Adrenal gland (tissue), 12 donors: Measurements from ENCODE around the gene F5. TPM values are rescaled to one million over a fixed set of nuclear protein-coding genes. Genes with fewer than 3 reads are reported as not detected.

Experiments used
- DNase-seq, 7 donors: peaks; one replicate each; pipeline ENCODE4 v3.0.0-alpha.2; 2019 to 2020
- H3K27ac ChIP-seq, 5 donors: fragments of 200-600 bp; sonication (generic) in 4 of 5; 1 replicate in 3 of 5; 2 replicates in 2 of 5; pipeline versions ENCODE4 v1.5.1 to v1.8.0; 2016 to 2020; ENCODE audit warnings: mild to moderate bottlenecking in 1 of 5
- H3K27me3 ChIP-seq: fragments of 200-600 bp; 2 replicates; pipeline ENCODE4 v1.8.0; 2021
- H3K36me3 ChIP-seq, 2 donors: fragments of 200-600 bp; replicated peaks in 1 of 2; 1 replicate in 1 of 2; 2 replicates in 1 of 2; pipeline versions ENCODE4 v1.5.1 to v1.8.0; 2018 to 2022
- H3K4me1 ChIP-seq, 2 donors: fragments of 200-600 bp; replicated peaks in 1 of 2; 1 replicate in 1 of 2; 2 replicates in 1 of 2; pipeline versions ENCODE4 v1.5.1 to v1.8.0; 2018 to 2021
- H3K4me3 ChIP-seq, 4 donors: fragments of 200-600 bp; sonication (generic) in 3 of 4; one replicate each; pipeline ENCODE4 v1.5.1; 2016 to 2018
- H3K9me3 ChIP-seq, 3 donors: fragments of 200-600 bp; sonication (generic) in 1 of 3; replicated peaks in 1 of 3; 1 replicate in 2 of 3; 2 replicates in 1 of 3; pipeline versions ENCODE4 v1.5.1 to v1.8.0; 2016 to 2021
- CTCF ChIP-seq, 6 experiments: fragments of 450-650 bp in 4 of 6; fragments of 200-600 bp in 2 of 6; sonication (generic) in 1 of 6; IDR thresholded peaks; 1 replicate in 5 of 6; 2 replicates in 1 of 6; pipeline versions ENCODE4 v1.5.1 to v1.8.0; 2016 to 2021; ENCODE audit warnings: antibody characterized with exemption in 6 of 6, mild to moderate bottlenecking in 2 of 6, moderate library complexity in 1 of 6
- POLR2A ChIP-seq, 2 donors: fragments of 450-650 bp; IDR thresholded peaks; one replicate each; pipeline ENCODE4 v1.6.1; 2017; ENCODE audit warnings: antibody characterized with exemption in 2 of 2, mild to moderate bottlenecking in 2 of 2, moderate library complexity in 1 of 2
- WGBS, 4 donors: extraction: QIAGEN DNeasy Blood & Tissue Kit in 2 of 4; methylation state at CpG; one replicate each; pipeline versions ENCODE4 v1.1.5 to v1.1.7; 2013 to 2017; 5-methylcytosine and 5-hydroxymethylcytosine counted together
- intact Hi-C, 2 donors: fragments of 100-400 bp; cut with DNase I; formaldehyde crosslinking; loops; one replicate each; pipeline versions ENCODE4 v1.14.1 to v1.15.0; 2022 to 2023
- polyA plus RNA-seq, 3 donors: library from polyadenylated mRNA; stranded (reverse); fragments of 200-250 nt in 2 of 3; fragments of 350-450 nt in 1 of 3; fragmentation: Illumina TruSeq in 1 of 3; extraction: RNeasy Lipid Tissue Mini Kit (QIAGEN cat#74804) in 1 of 3; gene quantifications; one replicate each; pipeline ENCODE4 v1.2.3, GENCODE V29; 2013 to 2014
- total RNA-seq, 9 donors: library from RNA; depleted of rRNA in 4 of 9; stranded (reverse); fragments of >200 nt in 4 of 9; fragments of 120-200 nt in 1 of 9; fragmentation: NEBNext Ultra II Directional in 1 of 9; extraction: Animal tissue kit (Norgen Biotek cat#: 25700) in 1 of 9; gene quantifications; one replicate each; pipeline versions ENCODE4 v1.1.0 to v1.2.4, GENCODE V29; 2013 to 2023
- donor health status: healthy with polysubstance abuse.
- donor health status: Bipolar disorder and iron deficiency.
- donor health status: DM: yes; HTN: yes; CAD: no.
- donor health status: DM: no; HTN: no; CAD: no.
- donor health status: DM: no; HTN: no; CAD: no.
- donor health status: DM: yes; HTN: yes; CAD: no.

F5 gene
- total and polyA plus RNA-seq, 12 donors, result under 0.01 to 0.88 (median 0.14) TPM; not detected in 4

GRCh38 chr1:169630006-169630405, 43.7 kb upstream of the F5 start, which contains the start of gene SELP:
Gene SELP, minus strand, starts transcription at chr1:169630124. Its CDS starts 50 bp downstream, at chr1:169630074.
- no peaks in the 10 kb centered on the region for H3K4me1 ChIP-seq
- DNase-seq, result no peak
- no peaks in the 10 kb centered on the region for H3K27me3 ChIP-seq
- H3K27ac ChIP-seq, result peak within 1 kb of the TSS in 1 of 5 donors; percentile 68
- H3K4me3 ChIP-seq, result no peak within 1 kb of the TSS
- TF ChIP-seq CTCF (IDR thresholded peaks at IDR 0.05), result no peak
- no peak for TF ChIP-seq POLR2A (IDR thresholded peaks at IDR 0.05)
- peaks cover 0 to 9% (median 6%) of the 10 kb centered on the region in 3 donors for H3K9me3 ChIP-seq
- WGBS, 4 donors, result 43 to 53% (median 47%) methylated on average over 1 of the region's 1 CpG
- no peaks in the 10 kb centered on the region for H3K36me3 ChIP-seq
- intact Hi-C loops, result no loop called here

GRCh38 chr1:169624912-169625311, 38.6 kb upstream of the F5 start:
- no peak overlapping the region for H3K27ac ChIP-seq
- intact Hi-C loops, result no loop called here
- 34 to 50% (median 44%) methylated on average over 2 of the region's 2 CpGs for WGBS, 4 donors
- TF ChIP-seq CTCF (IDR thresholded peaks at IDR 0.05) (no peak), POLR2A (IDR thresholded peaks at IDR 0.05) (no peak)
- H3K4me3 ChIP-seq, result no peak overlapping the region
- H3K36me3 ChIP-seq, result no peaks in the 10 kb centered on the region
- DNase-seq, result no peak
- H3K9me3 ChIP-seq, result no peaks in the 10 kb centered on the region
- no peaks in the 10 kb centered on the region for H3K4me1 ChIP-seq
- no peaks in the 10 kb centered on the region for H3K27me3 ChIP-seq

- no peak for DNase-seq
- Histone ChIP-seq H3K27me3 (no peaks in the 10 kb centered on the region), H3K9me3 (no peaks in the 10 kb centered on the region), H3K4me1 (no peaks in the 10 kb centered on the region), H3K36me3 (no peaks in the 10 kb centered on the region), H3K27ac (no peak overlapping the region), H3K4me3 (no peak overlapping the region)
- TF ChIP-seq CTCF (IDR thresholded peaks at IDR 0.05) (no peak), POLR2A (IDR thresholded peaks at IDR 0.05) (no peak)
- intact Hi-C loops, result no loop called here
These were observed 37.8 kb upstream of the F5 start for GRCh38 chr1:169624122-169624521.

- no peaks in the 10 kb centered on the region for H3K36me3 ChIP-seq
- no peaks in the 10 kb centered on the region for H3K27me3 ChIP-seq
- H3K4me1 ChIP-seq, result no peaks in the 10 kb centered on the region
- H3K4me3 ChIP-seq, result no peak overlapping the region
- DNase-seq, result no peak
- WGBS, 4 donors, result 69 to 75% (median 72%) methylated on average over 6 of the region's 6 CpGs
- H3K9me3 ChIP-seq, result no peaks in the 10 kb centered on the region
- H3K27ac ChIP-seq, result no peak overlapping the region
- TF ChIP-seq CTCF (IDR thresholded peaks at IDR 0.05) (no peak), POLR2A (IDR thresholded peaks at IDR 0.05) (no peak)
- intact Hi-C loops, result no loop called here
These were observed 37.0 kb upstream of the F5 start for GRCh38 chr1:169623132-169623926.
